Transverse colon (tissue), 4 donors: Measurements from ENCODE around the gene C1orf167.

Experiments used
- CTCF ChIP-seq, 5 experiments: fragments of 200-600 bp in 3 of 5; fragments of 450-650 bp in 2 of 5; sonication (generic) in 3 of 5; IDR thresholded peaks; 1 replicate in 2 of 5; 2 replicates in 3 of 5; pipeline ENCODE4 v1.5.1; 2016 to 2017; ENCODE audit warnings: antibody characterized with exemption in 5 of 5, inconsistent platforms in 3 of 5, mild to moderate bottlenecking in 2 of 5, moderate library complexity in 1 of 5
- EP300 ChIP-seq: sonication (generic); formaldehyde crosslinking; IDR thresholded peaks from one replicate; pipeline ENCODE4 v1.6.1; 2017; ENCODE audit warnings: antibody characterized with exemption, low read depth
- POLR2A ChIP-seq: fragments of 450-650 bp; IDR thresholded peaks from one replicate; pipeline ENCODE4 v1.6.1; 2016; ENCODE audit warnings: antibody characterized with exemption, mild to moderate bottlenecking, moderate library complexity
- POLR2AphosphoS5 ChIP-seq, 3 donors: sonication (generic); formaldehyde crosslinking; IDR thresholded peaks; one replicate each; pipeline ENCODE4 v1.6.1; 2016; ENCODE audit warnings: antibody characterized with exemption in 3 of 3

DNA sequence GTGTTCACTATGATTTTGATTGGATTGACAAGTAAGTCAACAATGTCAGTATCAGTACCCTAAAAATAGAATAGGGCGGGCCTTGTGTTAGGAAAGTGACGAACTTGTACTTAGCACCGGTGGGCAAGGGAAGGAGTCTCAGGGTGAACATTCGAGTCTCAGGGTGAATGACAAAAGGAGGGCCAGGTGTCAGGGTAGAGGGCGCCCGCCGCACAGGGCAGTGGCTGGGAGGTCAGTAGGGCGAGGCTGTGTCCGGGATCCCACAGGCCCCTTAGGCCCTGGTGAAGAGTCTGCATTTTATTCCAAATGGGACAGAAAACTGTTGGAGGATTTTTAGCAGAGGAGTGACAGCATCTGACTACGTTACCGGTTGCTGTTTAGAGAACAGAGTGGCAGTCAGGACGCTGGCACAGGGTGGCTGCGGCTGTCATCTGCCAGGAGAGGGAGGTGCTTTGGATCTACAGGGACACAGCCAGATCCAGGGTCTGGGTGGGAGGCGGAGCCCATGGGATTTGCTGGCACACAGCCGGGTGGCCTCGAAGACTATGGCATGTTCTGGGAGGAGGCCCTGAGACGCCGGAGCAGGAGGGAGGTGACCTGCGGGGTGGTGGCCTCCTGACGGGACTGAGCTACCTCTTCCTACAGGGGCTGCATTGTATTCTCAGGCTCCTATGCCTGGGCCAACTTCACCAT, 15.1 kb upstream of the C1orf167 start:
- TF ChIP-seq CTCF (IDR thresholded peaks at IDR 0.05) (no peak), POLR2A (no peak), POLR2AphosphoS5 (IDR thresholded peaks at IDR 0.05) (no peak), EP300 (no peak)
